ENCODE results near the gene NUP188.

Gene NUP188

DNA sequence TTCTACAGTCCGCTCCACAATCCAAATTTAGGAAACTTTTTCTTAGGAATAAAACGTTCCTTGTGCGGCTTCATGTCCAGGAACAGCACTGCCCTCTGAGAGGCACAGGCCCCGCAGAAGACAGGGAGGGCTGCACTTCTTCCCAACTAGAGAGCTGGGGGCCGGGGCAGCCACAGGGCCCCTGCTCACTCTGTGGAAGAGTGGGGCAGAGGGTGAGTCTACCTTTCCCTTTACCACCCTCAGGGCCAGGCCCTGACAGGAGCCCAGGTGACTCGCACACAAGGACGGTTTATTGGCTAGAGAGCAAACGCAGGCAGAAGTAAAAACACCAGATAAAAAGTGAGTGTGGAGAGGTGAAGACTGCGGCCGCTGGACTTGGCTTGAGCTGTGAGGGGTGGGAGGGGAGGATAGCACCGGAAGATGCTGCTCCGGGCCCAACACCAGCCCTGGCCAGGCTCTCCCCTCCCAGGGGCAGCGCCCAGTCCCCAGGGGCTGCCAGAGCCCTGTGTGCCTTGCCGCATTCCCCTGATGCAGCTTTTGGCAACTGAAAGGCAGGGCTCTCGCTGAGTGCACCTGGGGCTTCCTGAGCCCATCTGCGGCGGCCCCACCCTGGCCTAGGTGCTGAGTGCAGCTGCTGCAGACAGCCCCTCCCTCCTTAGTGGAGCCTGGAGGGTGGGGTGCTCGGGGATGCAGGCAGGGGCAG lies 60.4 kb downstream of the NUP188 start:
- DNase-seq (ENCODE audit: low read depth), result no peak

DNA sequence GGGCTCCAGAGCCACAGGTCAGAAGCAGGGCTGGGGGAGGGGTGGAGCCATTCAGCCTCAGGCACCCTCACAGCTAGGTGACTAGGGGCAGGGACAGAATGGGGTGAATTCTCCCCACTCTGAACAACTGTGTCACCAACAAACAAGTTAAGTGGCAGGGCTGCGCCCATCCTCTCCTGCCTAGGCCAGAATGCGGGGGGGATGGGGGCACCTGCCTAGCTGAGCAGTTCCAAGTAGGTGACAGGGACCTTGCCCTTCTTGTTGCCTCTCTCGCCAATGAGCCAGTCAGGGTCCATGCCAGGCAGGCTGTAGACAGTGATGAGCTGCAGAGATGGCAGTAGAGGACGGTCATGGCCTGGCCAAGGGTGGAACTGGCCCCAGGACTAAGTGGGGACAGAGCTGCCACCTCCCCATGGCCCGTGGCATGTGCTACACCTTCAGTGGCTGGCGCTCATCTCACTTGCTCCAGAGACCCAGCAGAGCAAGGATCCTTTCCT lies 61.0 kb downstream of the NUP188 start:
- no peak for DNase-seq (ENCODE audit: low read depth)

DNA sequence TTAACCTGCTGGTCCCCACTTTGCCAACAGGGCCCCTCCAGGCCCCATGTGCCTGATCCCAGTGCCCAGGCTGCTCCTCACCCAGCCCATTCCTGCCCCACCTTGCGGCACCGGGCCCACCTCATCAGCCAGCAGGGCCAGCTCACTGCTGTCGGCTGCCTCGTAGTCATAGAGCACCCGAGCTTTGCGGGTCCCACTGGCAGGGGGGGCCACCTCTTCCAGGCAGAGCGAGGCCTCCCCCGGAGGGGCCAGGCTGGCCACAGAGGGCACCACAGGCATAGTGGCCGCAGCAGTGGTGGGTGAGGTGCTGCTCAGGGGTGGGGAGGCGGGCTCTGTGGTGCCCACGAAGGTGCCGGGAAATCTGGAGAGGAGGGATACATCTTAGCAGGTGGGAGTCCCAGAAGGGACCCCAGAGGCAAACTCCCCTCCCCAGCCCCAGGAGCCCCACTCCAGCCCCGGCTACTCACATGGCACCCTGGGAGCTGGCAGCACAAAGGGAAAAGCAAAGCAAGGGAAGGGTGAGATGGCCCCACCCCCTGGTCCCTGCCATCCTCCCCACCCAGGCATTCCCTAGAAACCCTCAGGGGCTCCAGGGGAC lies 61.6 kb downstream of the NUP188 start:
- DNase-seq (ENCODE audit: low read depth), result no peak

DNA sequence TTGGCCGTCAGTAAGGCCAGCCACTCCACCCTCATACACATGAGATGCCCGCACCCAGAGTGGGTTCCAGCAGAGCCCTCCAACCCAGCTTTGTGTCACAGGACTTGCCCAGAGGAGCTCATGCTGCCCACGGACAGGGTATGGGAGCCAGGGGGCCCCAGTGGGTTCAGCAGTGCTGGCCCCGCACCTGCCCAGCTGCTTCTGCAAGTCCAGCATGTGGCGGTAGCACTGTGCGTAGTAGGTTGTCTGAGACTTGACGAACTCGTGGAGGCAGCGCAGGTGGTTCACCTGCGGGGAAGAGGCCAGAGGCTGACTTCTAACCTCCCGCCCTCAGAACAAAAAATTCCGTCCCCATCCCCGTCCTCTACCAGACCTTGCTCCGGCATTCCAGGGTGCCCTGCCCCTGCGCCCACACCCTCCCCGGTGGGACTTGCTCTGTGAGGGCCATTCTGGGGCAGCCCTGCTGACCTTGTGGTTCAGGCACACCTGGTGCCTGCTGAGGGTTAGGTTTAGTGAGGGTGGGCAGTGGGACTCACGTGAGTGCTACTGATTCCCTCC lies 62.2 kb downstream of the NUP188 start:
- no peak for DNase-seq (ENCODE audit: low read depth)

DNA sequence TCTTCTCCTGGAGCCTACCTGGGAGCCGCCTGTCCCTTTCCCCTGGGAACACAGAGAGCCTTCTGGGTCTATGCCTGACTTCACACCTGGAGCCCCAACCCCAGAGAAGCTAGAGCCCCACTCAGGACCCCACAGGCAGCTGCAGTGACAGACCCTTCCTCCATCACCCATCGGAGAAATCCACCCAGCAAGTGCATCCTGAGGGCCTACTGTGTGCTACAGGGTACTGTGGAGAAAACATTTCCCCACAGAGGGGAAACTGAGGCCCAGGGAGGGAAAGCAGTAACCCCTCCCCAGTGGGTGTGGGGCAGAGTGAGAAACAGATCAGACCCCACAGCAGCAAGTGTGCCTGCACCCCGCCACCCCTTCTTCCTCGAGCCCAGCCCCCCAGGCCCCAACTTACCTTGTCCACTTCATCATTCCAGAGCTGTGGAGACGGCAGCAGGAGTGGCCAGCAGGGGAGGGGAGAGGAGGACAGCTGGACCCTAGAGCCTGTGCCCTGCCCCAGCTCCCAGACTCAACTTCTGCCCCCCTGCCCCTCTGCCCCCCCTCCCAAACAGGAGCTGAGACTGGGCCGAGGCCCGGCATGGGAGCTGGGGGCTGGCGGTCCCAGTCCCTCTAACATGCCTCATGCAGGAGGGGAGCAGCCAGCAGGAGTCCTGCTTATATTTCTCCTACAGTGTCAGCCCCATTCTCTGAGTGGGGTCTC lies 62.9 kb downstream of the NUP188 start:
- no peak for DNase-seq (ENCODE audit: low read depth)

DNA sequence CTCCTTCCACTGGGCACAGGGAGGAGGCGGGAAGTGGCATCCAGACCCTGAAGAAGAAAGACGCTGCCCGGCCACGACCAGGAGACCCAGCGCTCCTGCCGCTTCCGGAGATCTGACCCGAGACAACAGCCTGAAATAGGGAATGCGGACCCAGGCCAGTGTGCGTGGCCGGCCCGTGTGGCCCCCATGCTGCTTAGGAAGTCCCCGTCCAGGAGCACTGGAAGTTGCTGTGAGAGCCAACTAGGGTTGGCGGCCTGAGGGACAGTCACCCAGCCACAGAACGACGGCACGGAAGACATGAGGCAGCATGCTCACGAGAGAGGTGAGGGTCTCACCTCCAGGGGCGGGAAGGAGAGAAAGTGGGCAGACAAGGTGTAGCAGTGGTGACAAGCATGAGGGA lies 63.7 kb downstream of the NUP188 start:
- no peak for DNase-seq (ENCODE audit: low read depth)

- no peak for DNase-seq (ENCODE audit: low read depth)
These were observed 64.3 kb downstream of the NUP188 start for GRCh38 chr9:129011761-129012181.

- no peak for DNase-seq (ENCODE audit: low read depth)
These were observed 64.8 kb downstream of the NUP188 start for GRCh38 chr9:129012343-129012742.

DNA sequence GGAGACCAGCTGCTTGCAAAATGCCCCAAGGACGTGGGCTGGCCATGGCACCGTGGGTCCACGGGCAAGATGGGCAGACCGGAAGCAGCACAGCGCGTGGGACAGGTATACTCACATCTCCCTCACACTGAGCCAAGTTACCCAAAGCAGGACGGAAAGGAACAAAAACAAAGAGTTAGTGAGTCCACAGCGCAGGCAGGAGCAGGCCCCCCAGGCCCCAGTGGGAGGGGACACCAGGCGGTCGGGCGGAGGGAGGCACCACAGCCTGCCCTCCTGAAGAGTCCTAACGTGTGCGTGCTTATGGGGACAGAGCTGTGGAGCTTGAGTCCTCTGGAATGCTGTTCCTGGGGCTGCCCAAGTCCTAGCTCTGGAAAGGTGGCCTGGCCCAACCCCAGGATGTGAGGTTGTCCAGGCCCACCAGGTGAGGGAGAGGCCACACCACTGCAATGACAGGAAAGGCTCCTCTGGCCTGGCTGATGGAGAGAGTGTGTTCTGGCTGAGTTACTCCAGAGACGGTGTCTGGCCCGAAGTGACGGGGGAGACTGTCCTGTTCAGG lies 65.5 kb downstream of the NUP188 start:
- DNase-seq (ENCODE audit: low read depth), result no peak

- no peak for DNase-seq (ENCODE audit: low read depth)
These were observed 66.2 kb downstream of the NUP188 start for GRCh38 chr9:129013674-129014073.

DNA sequence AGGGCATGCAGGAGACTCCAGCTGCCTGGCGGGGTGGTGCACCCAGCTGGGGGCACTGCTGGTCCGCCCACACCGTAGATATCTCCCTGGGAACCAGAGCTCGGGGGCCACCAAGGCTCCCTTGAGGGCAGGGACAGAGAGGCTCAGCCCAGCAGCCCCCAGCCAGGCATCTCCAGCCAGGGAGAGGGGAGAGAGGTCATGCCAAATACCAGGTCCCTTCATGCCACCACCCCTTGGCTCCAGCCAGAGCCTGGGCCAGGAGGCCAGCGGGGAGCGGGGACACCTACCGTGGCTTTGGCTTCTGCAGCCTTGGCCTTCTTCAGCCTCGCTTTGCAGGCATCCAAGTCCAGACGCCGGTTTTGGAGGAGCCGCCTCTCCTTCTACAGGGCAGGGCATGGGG lies 66.6 kb downstream of the NUP188 start:
- no peak for DNase-seq (ENCODE audit: low read depth)

DNA sequence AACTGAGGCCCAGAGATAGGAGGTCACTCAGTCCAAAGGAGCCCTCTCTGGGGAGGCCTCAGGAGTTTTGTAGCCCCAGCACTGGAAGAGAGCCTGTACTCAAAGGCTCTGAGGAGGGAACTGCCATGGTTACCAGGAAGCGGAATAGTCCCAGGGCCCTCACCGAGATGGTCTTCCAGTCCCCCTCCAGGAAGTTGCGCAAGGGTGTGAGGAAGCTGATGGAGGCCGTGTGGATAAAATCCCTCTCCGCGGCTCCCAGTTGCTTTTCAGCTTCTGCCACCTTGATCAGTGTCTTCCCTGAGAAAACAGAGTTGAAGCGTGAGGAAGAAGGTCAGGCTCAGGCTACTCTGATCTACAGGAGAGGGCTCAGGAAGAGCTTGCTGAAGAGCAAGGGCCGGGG lies 67.1 kb downstream of the NUP188 start:
- no peak for DNase-seq (ENCODE audit: low read depth)

DNA sequence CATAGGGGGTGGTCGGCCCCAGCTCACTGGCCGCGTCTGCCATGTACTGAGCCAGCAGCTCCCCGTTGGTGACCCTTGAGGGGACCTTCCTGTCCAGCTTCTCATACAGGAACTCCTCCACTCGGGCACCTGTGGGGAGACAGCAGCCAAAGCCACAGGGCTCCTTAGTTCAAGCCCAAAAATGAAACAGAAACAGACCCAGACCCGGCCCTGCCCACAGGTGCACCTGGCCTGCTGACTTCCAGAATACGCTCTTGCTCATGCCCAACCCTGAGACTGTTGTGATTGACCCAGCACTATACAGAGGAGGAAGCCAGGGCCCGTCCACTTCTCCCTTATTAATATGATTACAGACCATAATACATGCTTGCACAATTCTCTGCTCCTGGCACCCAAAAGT lies 73.6 kb downstream of the NUP188 start:
- no peak for DNase-seq (ENCODE audit: low read depth)

DNA sequence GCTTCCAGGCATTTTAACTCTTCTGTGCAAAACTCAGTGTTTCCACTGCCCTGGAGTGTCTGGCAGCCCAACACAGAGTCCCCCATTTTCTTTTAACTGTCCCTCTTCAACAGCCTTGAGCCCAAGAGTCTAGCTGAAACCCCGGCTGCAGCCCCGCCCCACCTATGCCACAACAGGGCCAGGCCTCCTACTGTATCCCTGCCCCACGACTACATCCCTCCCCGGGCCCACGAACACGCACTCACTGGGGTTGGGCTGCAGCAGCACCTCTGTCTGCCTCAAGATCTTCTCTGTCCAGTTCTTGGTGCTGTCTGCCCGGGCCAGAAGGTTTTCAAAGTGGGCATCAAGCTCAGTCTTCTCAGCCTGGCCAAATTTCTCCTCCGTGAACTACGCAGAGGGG lies 74.5 kb downstream of the NUP188 start:
- DNase-seq (ENCODE audit: low read depth), result no peak

DNA sequence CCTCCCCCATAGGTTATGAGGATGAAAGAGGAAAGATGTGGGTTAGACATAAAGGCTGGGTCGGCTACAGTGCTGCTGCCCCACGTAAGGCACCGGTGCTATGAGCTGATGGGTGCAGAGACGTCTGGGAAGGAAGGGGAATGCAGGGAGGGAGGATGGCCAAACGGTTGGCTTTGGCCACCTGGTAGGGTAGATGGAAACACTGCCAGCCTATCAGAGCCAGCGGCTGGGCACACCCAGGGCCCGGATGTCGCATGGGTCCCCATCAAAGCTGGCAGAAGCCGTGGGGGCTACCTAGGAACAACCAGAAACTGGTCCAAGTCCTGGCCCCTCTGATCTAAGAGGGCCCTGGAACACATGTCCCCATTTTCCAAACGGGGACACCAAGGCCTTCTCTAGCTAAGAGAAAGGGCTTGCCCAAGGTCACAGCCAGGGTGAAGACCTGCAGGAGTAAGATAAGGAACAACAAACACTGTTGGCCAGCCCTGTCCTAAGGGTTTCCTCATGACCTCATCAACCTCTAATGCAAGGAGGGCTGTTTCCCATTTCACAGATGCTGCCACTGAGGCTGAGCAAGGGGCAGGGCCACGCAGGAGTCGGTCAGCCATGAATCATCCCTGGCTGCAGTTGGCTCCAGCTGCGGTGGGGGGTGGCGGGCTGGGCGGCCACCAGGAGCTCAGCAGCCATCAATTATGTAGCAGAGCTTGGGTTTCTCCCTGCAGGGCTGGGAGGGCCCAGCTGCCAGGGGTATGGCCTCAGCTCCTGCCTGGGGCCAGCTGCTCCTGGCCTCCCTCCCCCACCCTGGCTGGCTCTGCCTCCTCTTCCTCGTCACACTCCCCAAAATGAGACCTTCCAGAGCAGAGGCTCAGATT lies 75.8 kb downstream of the NUP188 start:
- DNase-seq (ENCODE audit: low read depth), result peak; percentile 87

DNA sequence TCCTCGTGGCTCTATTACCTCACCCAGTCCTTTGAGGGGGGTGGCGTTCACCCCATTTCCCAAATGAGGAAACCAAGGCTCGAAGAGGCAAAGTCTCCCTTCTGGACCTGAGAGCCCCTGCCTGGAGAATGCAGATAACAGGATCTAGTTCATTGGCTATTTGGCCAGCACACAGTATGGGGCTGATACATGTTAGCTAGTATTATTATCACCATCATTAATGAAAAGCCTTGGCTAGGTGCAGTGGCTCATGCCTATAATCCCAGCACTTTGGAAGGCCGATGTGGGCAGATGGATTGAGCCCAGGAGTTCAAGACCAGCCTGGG lies 76.4 kb downstream of the NUP188 start:
- DNase-seq (ENCODE audit: low read depth), result no peak

DNA sequence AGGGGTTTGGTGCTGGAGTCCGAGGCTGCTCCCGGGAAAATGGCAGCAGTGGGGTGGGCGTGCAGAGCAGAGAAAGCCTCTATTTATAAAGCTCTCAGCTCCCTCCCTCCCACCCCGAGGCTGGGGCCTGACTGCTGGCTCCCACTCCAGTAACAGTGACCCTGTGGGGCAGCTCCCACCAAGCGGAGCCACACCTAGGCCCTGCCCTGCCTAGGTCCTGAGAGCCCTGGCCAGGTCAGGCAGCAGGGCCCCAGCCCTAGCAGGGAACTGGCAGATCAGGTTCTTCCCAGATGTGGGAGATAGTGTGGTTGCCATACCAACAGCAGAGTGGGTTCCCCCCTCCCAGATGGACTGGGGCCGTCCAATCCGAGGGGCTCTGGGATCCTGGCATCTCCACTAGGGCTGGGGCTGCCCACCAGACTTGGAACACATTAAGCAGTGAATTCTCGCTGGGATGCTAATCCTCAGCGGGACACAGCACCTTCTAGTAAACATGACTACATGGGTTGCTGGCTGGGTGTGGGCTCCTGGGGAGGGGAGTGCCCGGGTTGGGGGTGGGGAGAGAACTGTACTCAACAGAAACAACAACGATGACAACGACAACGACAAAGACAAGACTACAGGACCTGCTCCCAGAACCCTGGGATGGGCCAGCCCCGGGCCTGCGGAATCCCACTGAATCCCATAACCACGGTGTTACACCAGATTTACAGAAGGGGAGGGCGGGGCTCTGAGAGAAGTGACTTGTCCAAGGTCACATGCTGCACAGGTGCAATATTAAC lies 79.1 kb downstream of the NUP188 start:
- peak; percentile 18 for DNase-seq (ENCODE audit: low read depth)

GRCh38 chr9:129027224-129027684 lies 79.8 kb downstream of the NUP188 start:
- no peak for DNase-seq (ENCODE audit: low read depth)

- no peak for DNase-seq (ENCODE audit: low read depth)
These were observed 80.2 kb downstream of the NUP188 start for GRCh38 chr9:129027685-129028191.

- peak; percentile 95 for DNase-seq (ENCODE audit: low read depth)
These were observed 80.9 kb downstream of the NUP188 start, which contains the start of gene SH3GLB2 for GRCh38 chr9:129028192-129028966. SH3GLB2 (minus strand) TSS chr9:129028331; CDS start chr9:129028154, 177 bp downstream.
